Measurements from ENCODE around the gene MMP19. TPM values are rescaled to one million over a fixed set of nuclear protein-coding genes. Genes with fewer than 3 reads are reported as not detected.

The MMP19 gene
- total RNA-seq, 1 experiment from 2014 or later, result 2.3 TPM

DNA sequence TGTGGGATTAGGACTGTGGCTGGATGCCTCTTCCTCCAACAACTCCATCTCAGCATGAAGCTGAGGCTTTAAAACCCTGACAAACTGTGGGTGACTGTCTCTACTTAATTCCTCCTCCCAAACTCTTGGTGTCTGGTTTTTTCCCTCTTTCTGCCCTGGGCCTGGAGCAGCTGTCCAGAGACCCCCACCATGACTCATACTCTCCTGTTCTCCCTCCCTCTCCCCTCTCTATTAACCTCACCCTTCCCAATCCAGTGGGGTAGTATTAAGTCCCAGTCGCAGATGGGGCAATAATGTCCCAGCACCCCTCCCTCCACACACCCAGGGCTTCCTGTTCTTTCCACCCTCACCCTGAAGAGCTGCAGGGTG is 11.3 kb downstream of the MMP19 start:
- ChIA-PET POLR2A (ENCODE audit: low non-redundant PET) (no interaction called here), CTCF (no interaction called here)
- H3K36me3 ChIP-seq (ENCODE audit: insufficient read depth, low read length, poor library complexity, severe bottlenecking), result no peaks in the 10 kb centered on the region
- intact Hi-C loops (cut with micrococcal nuclease; ENCODE audit: unreplicated experiment), result loop anchor here (2.0 kb wide), 1 partner anchor 95 kb away; the partner anchor contains the start of gene PYM1
- no peak for TF ChIP-seq EZH2 (IDR thresholded peaks at IDR 0.05; ENCODE audit: borderline replicate concordance, low read depth, low read length, poor library complexity, severe bottlenecking)
- TF ChIP-seq, protein P1, sequence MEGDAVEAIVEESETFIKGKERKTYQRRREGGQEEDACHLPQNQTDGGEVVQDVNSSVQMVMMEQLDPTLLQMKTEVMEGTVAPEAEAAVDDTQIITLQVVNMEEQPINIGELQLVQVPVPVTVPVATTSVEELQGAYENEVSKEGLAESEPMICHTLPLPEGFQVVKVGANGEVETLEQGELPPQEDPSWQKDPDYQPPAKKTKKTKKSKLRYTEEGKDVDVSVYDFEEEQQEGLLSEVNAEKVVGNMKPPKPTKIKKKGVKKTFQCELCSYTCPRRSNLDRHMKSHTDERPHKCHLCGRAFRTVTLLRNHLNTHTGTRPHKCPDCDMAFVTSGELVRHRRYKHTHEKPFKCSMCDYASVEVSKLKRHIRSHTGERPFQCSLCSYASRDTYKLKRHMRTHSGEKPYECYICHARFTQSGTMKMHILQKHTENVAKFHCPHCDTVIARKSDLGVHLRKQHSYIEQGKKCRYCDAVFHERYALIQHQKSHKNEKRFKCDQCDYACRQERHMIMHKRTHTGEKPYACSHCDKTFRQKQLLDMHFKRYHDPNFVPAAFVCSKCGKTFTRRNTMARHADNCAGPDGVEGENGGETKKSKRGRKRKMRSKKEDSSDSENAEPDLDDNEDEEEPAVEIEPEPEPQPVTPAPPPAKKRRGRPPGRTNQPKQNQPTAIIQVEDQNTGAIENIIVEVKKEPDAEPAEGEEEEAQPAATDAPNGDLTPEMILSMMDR (conservative IDR thresholded peaks at IDR 0.05; ENCODE audit: low read depth, low read length), result no peak
- no peaks in the 10 kb centered on the region for H3K9me3 ChIP-seq (ENCODE audit: low read depth, low read length, poor library complexity, severe bottlenecking)
- H3K27me3 ChIP-seq (replicated peaks; ENCODE audit: insufficient read depth, low read depth, low read length, poor library complexity), result no peaks in the 10 kb centered on the region
- no peak for DNase-seq (ENCODE audit: low spot score)
- peak overlapping the region; percentile 99 for H3K4me3 ChIP-seq (ENCODE audit: low read depth, low read length, poor library complexity, severe bottlenecking)
- BruUV-seq (replicated peaks), result no TSS peak
- H3K27ac ChIP-seq (ENCODE audit: low read depth, low read length, poor library complexity, severe bottlenecking), result peak overlapping the region; percentile 95
- H3K4me1 ChIP-seq (ENCODE audit: insufficient read depth, low read length, poor library complexity, severe bottlenecking), result peaks cover 2% of the 10 kb centered on the region

DNA sequence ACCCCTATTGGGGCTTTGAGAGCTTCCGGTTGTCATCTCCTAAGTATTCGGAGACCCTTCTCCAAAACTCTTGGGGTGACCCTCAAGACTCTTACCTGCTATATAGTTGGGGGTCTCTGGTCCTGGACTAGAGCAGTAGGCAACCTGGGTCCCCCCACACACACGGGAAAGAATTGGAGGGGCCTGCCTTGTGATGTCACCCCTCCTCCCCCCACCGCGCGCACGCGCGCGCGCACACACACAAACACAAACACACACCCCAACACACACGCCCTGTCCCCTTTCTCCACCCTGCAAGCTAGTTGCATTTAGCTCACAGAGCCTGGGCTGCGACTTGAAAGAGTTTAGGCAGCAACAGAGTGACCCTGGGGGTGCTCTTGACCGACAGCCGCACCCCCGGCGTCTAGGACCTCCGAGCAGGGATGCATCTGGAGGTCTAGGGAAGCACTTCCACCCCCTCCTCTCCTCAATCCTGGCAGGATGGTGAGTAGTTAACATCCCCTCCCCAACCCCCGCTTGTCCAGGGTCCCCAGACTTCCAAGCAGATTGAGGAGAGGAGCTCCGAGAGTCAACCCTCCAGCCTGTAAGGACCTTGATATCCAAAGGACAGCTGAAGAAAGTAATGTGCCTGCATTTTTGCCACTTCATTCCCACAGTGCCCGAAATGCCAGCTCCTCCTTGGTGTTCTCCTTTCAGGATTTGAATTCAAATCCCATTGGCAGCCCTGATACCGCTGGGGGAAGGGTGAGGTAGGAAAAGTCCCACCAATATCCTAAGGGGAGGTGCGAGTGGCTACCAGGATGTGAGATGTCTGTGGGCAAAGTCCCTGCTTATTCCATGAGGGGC is 11.9 kb downstream of the MMP19 start:
- peak; percentile 77 for DNase-seq (ENCODE audit: low spot score)
- Histone ChIP-seq H3K4me3 (ENCODE audit: low read depth, low read length, poor library complexity, severe bottlenecking) (peak overlapping the region; percentile 99), H3K9me3 (ENCODE audit: low read depth, low read length, poor library complexity, severe bottlenecking) (no peaks in the 10 kb centered on the region), H3K27me3 (replicated peaks; ENCODE audit: insufficient read depth, low read depth, low read length, poor library complexity) (no peaks in the 10 kb centered on the region), H3K27ac (ENCODE audit: low read depth, low read length, poor library complexity, severe bottlenecking) (peak overlapping the region; percentile 95), H3K36me3 (ENCODE audit: insufficient read depth, low read length, poor library complexity, severe bottlenecking) (no peaks in the 10 kb centered on the region), H3K4me1 (ENCODE audit: insufficient read depth, low read length, poor library complexity, severe bottlenecking) (peaks cover 2% of the 10 kb centered on the region)
- no peak for TF ChIP-seq EZH2 (IDR thresholded peaks at IDR 0.05; ENCODE audit: borderline replicate concordance, low read depth, low read length, poor library complexity, severe bottlenecking)
- TF ChIP-seq, protein P1 (conservative IDR thresholded peaks at IDR 0.05; ENCODE audit: low read depth, low read length), result no peak
- intact Hi-C loops (cut with micrococcal nuclease; ENCODE audit: unreplicated experiment), result loop anchor here (2.0 kb wide), 1 partner anchor 96 kb away; the partner anchor contains the start of gene PYM1
- ChIA-PET CTCF (no interaction called here), POLR2A (ENCODE audit: low non-redundant PET) (interaction anchor here (0.6 to 1.8 kb wide), 2 partner anchors 13 to 165 kb away, joined by 3 to 15 read pairs; partner anchors contain the start of genes ORMDL2 and SARNP)
- TSS peak; percentile 53 for BruUV-seq (replicated peaks)

DNA sequence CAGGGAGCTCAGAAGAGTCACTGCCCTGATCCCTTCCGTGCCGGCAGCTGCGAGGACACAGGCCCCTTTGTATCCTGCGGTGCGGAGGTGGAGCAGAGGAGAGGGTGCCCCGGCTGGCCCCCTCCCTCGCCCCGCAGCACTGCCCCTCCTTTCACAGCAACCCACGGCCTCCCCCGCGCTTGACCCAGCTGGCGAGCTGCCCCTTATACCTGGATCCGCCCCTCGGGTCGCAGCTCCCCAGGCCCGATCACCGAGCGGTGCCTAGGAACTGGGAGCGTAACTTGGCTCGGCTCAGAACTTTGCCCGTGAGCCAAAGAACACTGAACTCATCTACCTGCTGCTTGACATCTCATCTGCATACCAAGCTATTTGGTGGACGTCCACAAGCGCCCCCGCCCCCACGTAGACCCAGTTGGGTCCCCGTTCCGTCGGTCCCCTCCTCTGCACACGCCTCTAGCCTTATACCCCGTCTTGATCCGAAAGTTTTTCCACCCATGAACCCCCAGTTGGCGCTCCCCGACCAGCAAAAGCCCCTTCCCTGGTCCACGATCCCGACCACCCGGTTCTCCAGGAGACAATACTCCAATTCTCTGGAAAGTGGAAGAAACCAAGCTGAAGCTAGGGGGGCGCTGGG is 12.7 kb downstream of the MMP19 start:
- intact Hi-C loops (cut with micrococcal nuclease; ENCODE audit: unreplicated experiment), result loop anchor here (2.0 kb wide), 1 partner anchor 97 kb away; the partner anchor contains the start of gene PYM1
- no peak for TF ChIP-seq EZH2 (IDR thresholded peaks at IDR 0.05; ENCODE audit: borderline replicate concordance, low read depth, low read length, poor library complexity, severe bottlenecking)
- TF ChIP-seq, protein P1 (conservative IDR thresholded peaks at IDR 0.05; ENCODE audit: low read depth, low read length), result no peak
- ChIA-PET CTCF (interaction anchor here (0.5 to 0.7 kb wide), 3 partner anchors 57 to 505 kb away, joined by 3 to 5 read pairs (median 4); no protein-coding TSS in a partner anchor), POLR2A (ENCODE audit: low non-redundant PET) (interaction anchor here (0.6 to 1.8 kb wide), 4 partner anchors 9 to 1323 kb away, joined by 3 to 28 read pairs (median 9); partner anchors contain the start of genes ORMDL2, RAB5B and SARNP)
- H3K27ac ChIP-seq (ENCODE audit: low read depth, low read length, poor library complexity, severe bottlenecking), result peak overlapping the region; percentile 95
- no peaks in the 10 kb centered on the region for H3K36me3 ChIP-seq (ENCODE audit: insufficient read depth, low read length, poor library complexity, severe bottlenecking)
- DNase-seq (ENCODE audit: low spot score), result no peak
- H3K9me3 ChIP-seq (ENCODE audit: low read depth, low read length, poor library complexity, severe bottlenecking), result no peaks in the 10 kb centered on the region
- BruUV-seq (replicated peaks), result no TSS peak
- H3K4me1 ChIP-seq (ENCODE audit: insufficient read depth, low read length, poor library complexity, severe bottlenecking), result peaks cover 2% of the 10 kb centered on the region
- peak overlapping the region; percentile 99 for H3K4me3 ChIP-seq (ENCODE audit: low read depth, low read length, poor library complexity, severe bottlenecking)
- no peaks in the 10 kb centered on the region for H3K27me3 ChIP-seq (replicated peaks; ENCODE audit: insufficient read depth, low read depth, low read length, poor library complexity)

Data from A673 (cell line).